Left cardiac atrium (tissue), 4 donors: Measurements from ENCODE around the gene DTNA. TPM values are rescaled to one million over a fixed set of nuclear protein-coding genes. Genes with fewer than 3 reads are reported as not detected.
A peak's percentile ranks its signal among the peaks of the same experiment; 100 is the strongest.
"Not testable (repeated sequence)": the region's sequence is repeated elsewhere in the genome, so short reads cannot be mapped to it uniquely, and the experiment has no call there.

ENCODE experiments used
- ATAC-seq, 2 donors: fragments of 200-7000 bp; cut with Tn5 transposase; one replicate each; pipeline ENCODE4 v1.9.1; 2020; ENCODE audit warnings: mild to moderate bottlenecking in 2 of 2, moderate library complexity in 2 of 2
- DNase-seq: peaks from one replicate; pipeline ENCODE4 v3.0.0-alpha.2; 2020
- intact Hi-C, 2 donors: fragments of 100-400 bp; cut with DNase I; formaldehyde crosslinking; loops; one replicate each; pipeline versions ENCODE4 v1.14.1 to v1.15.1; 2022 to 2023
- total RNA-seq, 2 donors: library from RNA; stranded (reverse); fragmentation: NEBNext Ultra II Directional; extraction: Animal tissue kit (Norgen Biotek cat#: 25700); gene quantifications; one replicate each; pipeline ENCODE4 v1.2.1, GENCODE V29; 2021
- donor health status: DM: no; HTN: yes; CAD: no.
- donor health status: DM: no; HTN: yes; CAD: no; lungs with severe emphysema.
- donor health status: DM: yes; HTN: yes; CAD: no.
- donor health status: Dilated cardiomyopathy.

Gene DTNA
- total RNA-seq, 2 donors from 2014 or later: 113 to 128 TPM

- no peak for ATAC-seq
- no peak for DNase-seq
- intact Hi-C loops: no loop called here
These were observed 161.3 kb downstream of the DTNA start for GRCh38 chr18:34871435-34871834.

GRCh38 chr18:34872066-34872465, 162.0 kb downstream of the DTNA start:
- intact Hi-C loops: no loop called here
- no peak for ATAC-seq

GRCh38 chr18:34873986-34874580, 164.0 kb downstream of the DTNA start:
- ATAC-seq (no peak), DNase-seq (no peak)
- intact Hi-C loops: no loop called here

More at GRCh38 chr18:34872066-34872465, 162.0 kb downstream of the DTNA start:
- no peak for DNase-seq

- intact Hi-C loops: no loop called here
- DNase-seq: no peak
- ATAC-seq: no peak
These were observed 165.1 kb downstream of the DTNA start for GRCh38 chr18:34875150-34875549.

GRCh38 chr18:34880403-34880802, 170.3 kb downstream of the DTNA start:
- no peak for DNase-seq
- intact Hi-C loops: loop anchor here in 1 of 2 donors (10.0 kb wide), 1 partner anchor 94 kb away; no protein-coding TSS in a partner anchor
- peak in 1 of 2 donors; percentile 36 for ATAC-seq

GRCh38 chr18:34880882-34881834, 171.1 kb downstream of the DTNA start:
- ATAC-seq: peak; percentile 72 to 74
- no peak for DNase-seq
- intact Hi-C loops: loop anchor here in 1 of 2 donors (10.0 kb wide), 1 partner anchor 94 kb away; no protein-coding TSS in a partner anchor

- intact Hi-C loops: loop anchor here in 1 of 2 donors (10.0 kb wide), 1 partner anchor 90 kb away; no protein-coding TSS in a partner anchor
- no peak for ATAC-seq
These were observed 174.3 kb downstream of the DTNA start for GRCh38 chr18:34884436-34884835.

GRCh38 chr18:34886177-34886576, 176.1 kb downstream of the DTNA start:
- no peak for DNase-seq
- no peak for ATAC-seq
- intact Hi-C loops: loop anchor here in 1 of 2 donors (10.0 kb wide), 1 partner anchor 89 kb away; no protein-coding TSS in a partner anchor

More at GRCh38 chr18:34884436-34884835, 174.3 kb downstream of the DTNA start:
- DNase-seq: no peak

- intact Hi-C loops: loop anchor here in 1 of 2 donors (10.0 kb wide), 1 partner anchor 87 kb away; no protein-coding TSS in a partner anchor
- ATAC-seq (no peak), DNase-seq (no peak)
These were observed 177.9 kb downstream of the DTNA start for GRCh38 chr18:34887881-34888580.

GRCh38 chr18:34890486-34891085, 180.5 kb downstream of the DTNA start:
- no peak for DNase-seq
- intact Hi-C loops: no loop called here

GRCh38 chr18:34892379-34892778, 182.3 kb downstream of the DTNA start:
- intact Hi-C loops: no loop called here
- DNase-seq (no peak), ATAC-seq (peak in 1 of 2 donors; percentile 70)

More at GRCh38 chr18:34890486-34891085, 180.5 kb downstream of the DTNA start:
- no peak for ATAC-seq

- ATAC-seq: no peak
- DNase-seq: no peak
- intact Hi-C loops: no loop called here
These were observed 183.1 kb downstream of the DTNA start for GRCh38 chr18:34893239-34893638.

GRCh38 chr18:34901299-34901698, 191.2 kb downstream of the DTNA start:
- intact Hi-C loops: no loop called here
- DNase-seq (no peak), ATAC-seq (peak in 1 of 2 donors; percentile 59)

- intact Hi-C loops: no loop called here
- DNase-seq (no peak), ATAC-seq (no peak)
These were observed 194.9 kb downstream of the DTNA start for GRCh38 chr18:34904994-34905393.

GRCh38 chr18:34906985-34907384, 196.9 kb downstream of the DTNA start:
- DNase-seq, ATAC-seq, intact Hi-C loops: not testable (repeated sequence)

GRCh38 chr18:34909637-34910364, 199.7 kb downstream of the DTNA start:
- DNase-seq (no peak), ATAC-seq (peak; percentile 39 to 47)
- intact Hi-C loops: no loop called here

GRCh38 chr18:34911081-34911480, 201.0 kb downstream of the DTNA start:
- intact Hi-C loops: no loop called here
- no peak for DNase-seq
- no peak for ATAC-seq
